D721Med (cell line): ENCODE data around the gene GPATCH1.
"Not testable (repeated sequence)": the region's sequence is repeated elsewhere in the genome, so short reads cannot be mapped to it uniquely, and the experiment has no call there.

Experiments
- DNase-seq: peaks from one replicate; pipeline ENCODE4 v3.0.0; 2011; ENCODE audit warnings: low spot score; ENCODE audit not compliant: insufficient read length
- FAIRE-seq: peaks from 2 replicates; lab custom pipeline; 2011; peaks lifted over from hg19 to GRCh38; lab: Jason Lieb, UNC
- CTCF ChIP-seq: IDR thresholded peaks from 2 replicates; pipeline ENCODE4 v1.5.1; 2012; ENCODE audit warnings: mild to moderate bottlenecking, control low read depth; ENCODE audit not compliant: insufficient read depth; ENCODE audit errors: missing control alignments

Gene GPATCH1

GRCh38 chr19:33159149-33159548 is 78.2 kb downstream of the GPATCH1 start:
- DNase-seq (no peak), FAIRE-seq (no peak)
- no peak for TF ChIP-seq CTCF

GRCh38 chr19:33159893-33160292 is 78.9 kb downstream of the GPATCH1 start:
- FAIRE-seq (no peak), DNase-seq (no peak)
- no peak for TF ChIP-seq CTCF

GRCh38 chr19:33161201-33161600 is 80.2 kb downstream of the GPATCH1 start:
- FAIRE-seq: no peak
- no peak for DNase-seq
- no peak for TF ChIP-seq CTCF

- FAIRE-seq: no peak
Observed at GRCh38 chr19:33163481-33163880, 82.5 kb downstream of the GPATCH1 start.

GRCh38 chr19:33166037-33166436 is 85.1 kb downstream of the GPATCH1 start:
- DNase-seq, FAIRE-seq: not testable (repeated sequence)

More at GRCh38 chr19:33163481-33163880, 82.5 kb downstream of the GPATCH1 start:
- DNase-seq: no peak
- TF ChIP-seq CTCF: no peak

- FAIRE-seq: no peak
Observed at GRCh38 chr19:33167438-33167837, 86.5 kb downstream of the GPATCH1 start.

GRCh38 chr19:33168528-33168927 is 87.5 kb downstream of the GPATCH1 start:
- no peak for TF ChIP-seq CTCF
- FAIRE-seq (no peak), DNase-seq (no peak)

More at GRCh38 chr19:33167438-33167837, 86.5 kb downstream of the GPATCH1 start:
- no peak for TF ChIP-seq CTCF
- no peak for DNase-seq
